Central memory CD4-positive, alpha-beta T cell (primary cell): Measurements from ENCODE around the gene FGF2.
"Not testable (repeated sequence)": the region's sequence is repeated elsewhere in the genome, so short reads cannot be mapped to it uniquely, and the experiment has no call there.

ENCODE experiments used
- DNase-seq: peaks from one replicate; pipeline ENCODE4 v3.0.0; 2022
- total RNA-seq, 3 experiments: gene quantifications; one replicate each; lab custom pipeline; 2026; lab: John Stamatoyannopoulos, UW

Gene FGF2
- 0 to 1.9 (median 0) reads per million in 3 experiments for total RNA-seq

GRCh38 chr4:122826553-122827257 lies at the start of gene FGF2:
Gene FGF2, plus strand, starts transcription at chr4:122826831. Its CDS starts 344 bp downstream, at chr4:122827175.
- no peak for DNase-seq

GRCh38 chr4:122776916-122777315 lies 49.7 kb upstream of the FGF2 start:
- no peak for DNase-seq

- DNase-seq = no peak
Measured at GRCh38 chr4:122777846-122778673, 48.6 kb upstream of the FGF2 start.

- DNase-seq = no peak
Measured at GRCh38 chr4:122781486-122781885, 45.1 kb upstream of the FGF2 start.

GRCh38 chr4:122783301-122784215 lies 43.1 kb upstream of the FGF2 start:
- no peak for DNase-seq

GRCh38 chr4:122784261-122784660 lies 42.4 kb upstream of the FGF2 start:
- DNase-seq = no peak

- DNase-seq = no peak
Measured at GRCh38 chr4:122785099-122785498, 41.5 kb upstream of the FGF2 start.

GRCh38 chr4:122786296-122786695 lies 40.3 kb upstream of the FGF2 start:
- DNase-seq = not testable (repeated sequence)

- DNase-seq = not testable (repeated sequence)
Measured at GRCh38 chr4:122786920-122787319, 39.7 kb upstream of the FGF2 start.

GRCh38 chr4:122787940-122788339 lies 38.7 kb upstream of the FGF2 start:
- DNase-seq = no peak

GRCh38 chr4:122788935-122789334 lies 37.7 kb upstream of the FGF2 start:
- DNase-seq = no peak

- DNase-seq = no peak
Measured at GRCh38 chr4:122793811-122794210, 32.8 kb upstream of the FGF2 start.

GRCh38 chr4:122796801-122797404 lies 29.7 kb upstream of the FGF2 start:
- no peak for DNase-seq

GRCh38 chr4:122797405-122798094 lies 29.1 kb upstream of the FGF2 start:
- DNase-seq = no peak

- no peak for DNase-seq
Measured at GRCh38 chr4:122798101-122798500, 28.5 kb upstream of the FGF2 start.

GRCh38 chr4:122798917-122799316 lies 27.7 kb upstream of the FGF2 start:
- no peak for DNase-seq

GRCh38 chr4:122803788-122804208 lies 22.8 kb upstream of the FGF2 start:
- DNase-seq = no peak

GRCh38 chr4:122806981-122807679 lies 19.5 kb upstream of the FGF2 start:
- DNase-seq = no peak

GRCh38 chr4:122810669-122811068 lies 16.0 kb upstream of the FGF2 start:
- no peak for DNase-seq

GRCh38 chr4:122811781-122812180 lies 14.8 kb upstream of the FGF2 start:
- DNase-seq = not testable (repeated sequence)

- DNase-seq = not testable (repeated sequence)
Measured at GRCh38 chr4:122812823-122813222, 13.8 kb upstream of the FGF2 start.
